GM18858 (cell line): ENCODE results near the gene SLX4IP.
"Not testable (repeated sequence)": the region's sequence is repeated elsewhere in the genome, so short reads cannot be mapped to it uniquely, and the experiment has no call there.

Experiments
- ATAC-seq: cut with Tn5 transposase; IDR thresholded peaks from one replicate; pipeline ENCODE4 v1.9.1; 2021; ENCODE audit not compliant: unreplicated experiment

SLX4IP gene

DNA sequence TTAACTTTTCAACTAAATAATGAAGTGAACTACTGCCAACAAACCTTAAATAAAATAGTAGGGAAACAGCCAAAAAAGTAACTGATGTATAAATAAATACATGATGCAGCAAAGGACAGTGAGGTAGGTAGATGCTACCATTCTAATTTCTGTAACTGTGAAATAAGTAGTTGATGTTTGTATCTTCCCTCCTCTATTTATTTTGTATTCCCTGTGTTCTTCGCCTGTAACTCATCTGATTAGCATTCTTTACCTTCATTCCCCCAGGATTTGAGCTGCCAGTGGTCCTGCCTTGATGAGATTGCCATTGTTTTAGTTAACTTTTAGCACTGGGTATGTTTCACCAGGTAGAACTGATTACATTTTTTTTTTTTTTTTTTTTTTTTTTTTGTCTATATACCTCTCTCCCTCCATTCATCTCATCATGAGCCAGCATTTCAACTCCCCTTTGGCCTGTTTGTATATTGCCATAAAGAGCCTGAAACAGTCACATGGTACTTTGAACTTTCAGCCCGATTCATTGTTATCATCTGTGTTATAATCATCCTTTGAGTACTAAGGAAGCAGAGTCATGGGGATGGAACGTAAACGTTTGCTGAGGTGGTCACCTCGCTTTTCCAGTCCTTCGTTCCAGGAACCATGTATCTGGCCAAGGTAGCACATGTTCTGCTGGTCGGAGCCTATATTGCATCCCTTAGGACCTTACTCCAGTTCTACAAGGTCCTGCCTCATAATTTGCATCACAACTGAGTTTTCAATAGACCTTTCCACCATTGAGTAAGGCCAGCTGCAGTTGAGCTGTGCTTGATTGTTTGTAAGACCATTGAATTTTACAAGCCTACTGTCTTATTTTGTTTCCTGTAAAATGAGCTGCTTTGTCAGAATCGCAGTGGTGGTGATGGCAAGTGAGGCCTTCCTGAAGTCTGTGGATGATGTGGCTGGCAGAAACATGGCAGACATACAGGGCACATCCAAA is 131.1 kb downstream of the SLX4IP start:
- no peak for ATAC-seq

DNA sequence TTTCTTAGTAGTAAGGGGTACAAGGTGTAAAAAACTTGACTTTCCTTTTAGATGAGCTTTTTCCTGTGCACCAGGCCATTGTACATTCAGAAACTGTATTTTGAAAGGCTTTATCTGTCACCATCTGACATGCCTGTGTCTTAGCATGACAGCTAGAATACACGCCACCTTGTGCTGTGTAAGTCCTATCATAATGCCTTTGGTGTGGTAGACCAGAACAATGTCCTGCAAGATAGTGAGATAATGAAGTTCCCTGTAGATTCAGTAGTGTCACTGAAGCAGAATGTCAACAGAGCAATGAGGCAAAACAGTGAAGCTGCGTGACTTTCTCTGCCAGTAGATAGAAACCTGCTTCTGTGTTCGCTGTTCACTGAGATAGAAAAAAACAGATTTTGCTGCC is 132.9 kb downstream of the SLX4IP start:
- no peak for ATAC-seq

GRCh38 chr20:10571313-10571815 is 136.3 kb downstream of the SLX4IP start:
- ATAC-seq = no peak

- ATAC-seq = no peak
These were observed 137.7 kb downstream of the SLX4IP start for GRCh38 chr20:10572853-10573252.

DNA sequence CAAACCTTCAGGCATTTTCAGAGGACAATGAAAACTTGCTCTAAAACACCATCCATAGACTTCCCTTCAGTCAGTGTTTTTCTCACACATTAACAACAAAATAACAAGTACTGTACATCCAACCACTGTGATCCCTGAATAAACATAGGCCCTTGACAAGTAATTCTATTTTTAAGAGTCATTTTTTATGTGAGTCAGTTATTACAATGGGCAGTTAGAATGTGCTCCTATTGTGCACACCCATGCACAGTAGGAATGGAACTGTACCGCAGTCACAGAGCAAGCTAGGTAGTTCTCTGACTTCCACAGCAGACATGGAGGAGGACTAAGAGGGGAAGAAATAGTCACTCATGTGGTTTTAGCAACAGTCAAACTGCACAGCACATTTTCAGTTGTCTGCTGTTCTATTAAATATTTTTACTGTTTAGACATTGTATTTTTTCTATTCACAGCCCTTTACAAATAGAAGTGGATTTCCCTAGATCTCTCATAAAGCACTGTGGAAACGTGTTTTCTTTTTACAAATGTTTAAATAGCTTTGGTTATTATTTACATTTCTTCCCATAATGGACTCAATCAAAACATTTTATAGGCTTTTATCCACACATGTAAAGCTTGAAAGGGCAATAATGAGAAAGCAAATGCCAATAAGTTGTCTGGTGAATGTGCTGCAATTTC is 138.3 kb downstream of the SLX4IP start:
- no peak for ATAC-seq

GRCh38 chr20:10573951-10574339 is 138.8 kb downstream of the SLX4IP start:
- no peak for ATAC-seq

DNA sequence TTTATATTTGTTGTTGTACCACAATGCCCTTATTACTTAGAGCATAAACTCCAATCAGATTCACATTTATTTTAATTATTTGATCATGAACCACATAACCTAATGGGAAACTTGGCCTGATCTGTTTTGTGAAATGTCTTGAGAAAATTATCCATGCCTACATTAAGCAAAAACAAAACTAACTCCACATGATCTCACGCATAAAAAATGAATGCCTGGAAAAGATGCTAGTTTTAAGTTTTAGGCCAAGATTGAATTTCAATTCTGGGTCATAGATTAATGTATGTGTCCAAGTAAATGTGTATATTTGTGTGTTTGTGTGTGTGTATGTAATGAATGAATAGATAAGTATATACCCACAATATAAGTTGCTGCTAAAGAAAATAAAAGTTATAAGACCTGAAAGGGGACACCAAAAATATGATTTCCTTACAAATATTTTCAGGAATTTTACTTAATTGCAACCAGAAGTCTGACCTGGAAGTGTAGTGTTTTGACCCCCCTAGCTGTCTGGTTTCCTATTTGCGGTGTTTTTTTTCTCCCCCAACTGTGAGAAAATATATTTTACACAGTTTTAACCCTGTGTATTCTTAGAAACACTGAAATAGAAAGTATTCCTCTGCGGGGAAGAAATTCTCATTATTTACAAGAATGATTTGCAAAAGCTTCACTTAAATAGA is 141.4 kb downstream of the SLX4IP start:
- ATAC-seq = no peak

DNA sequence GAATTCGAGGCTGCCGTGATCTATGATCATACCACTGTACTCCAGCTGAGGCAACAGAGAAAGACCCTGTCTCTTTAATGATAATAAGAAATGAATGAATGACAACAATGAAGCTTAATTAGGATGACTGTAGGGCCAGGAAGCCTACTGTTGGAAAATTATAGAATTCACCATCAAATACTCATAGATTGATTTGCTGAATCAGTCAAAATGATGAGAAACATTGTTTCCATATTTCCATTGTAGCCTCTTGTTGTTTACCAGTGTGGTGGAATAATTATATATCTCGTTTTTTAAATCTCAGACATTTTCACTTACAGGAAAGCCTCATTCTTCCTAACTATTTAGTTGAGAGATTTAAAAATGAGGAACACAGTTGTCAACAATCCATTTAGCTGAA is 142.5 kb downstream of the SLX4IP start:
- ATAC-seq = no peak

DNA sequence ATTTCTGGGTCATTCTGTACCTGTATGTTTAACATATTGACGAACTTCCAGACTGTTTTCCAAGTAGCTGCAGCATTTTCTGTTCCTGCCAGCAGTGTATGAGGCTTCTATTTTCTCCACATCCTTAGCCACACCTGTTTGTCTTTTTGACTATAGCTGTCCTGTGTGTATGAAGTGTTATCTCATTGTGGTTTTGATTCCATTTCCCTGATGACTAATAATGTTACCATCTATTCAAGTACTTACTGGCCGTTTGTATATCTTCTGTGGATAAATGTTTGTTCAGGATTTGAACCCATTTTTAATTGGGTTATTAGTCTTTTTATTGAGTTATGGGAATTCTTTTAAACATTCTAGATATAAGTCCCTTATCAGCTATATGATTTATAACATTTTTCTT is 143.5 kb downstream of the SLX4IP start:
- peak; percentile 69 for ATAC-seq

DNA sequence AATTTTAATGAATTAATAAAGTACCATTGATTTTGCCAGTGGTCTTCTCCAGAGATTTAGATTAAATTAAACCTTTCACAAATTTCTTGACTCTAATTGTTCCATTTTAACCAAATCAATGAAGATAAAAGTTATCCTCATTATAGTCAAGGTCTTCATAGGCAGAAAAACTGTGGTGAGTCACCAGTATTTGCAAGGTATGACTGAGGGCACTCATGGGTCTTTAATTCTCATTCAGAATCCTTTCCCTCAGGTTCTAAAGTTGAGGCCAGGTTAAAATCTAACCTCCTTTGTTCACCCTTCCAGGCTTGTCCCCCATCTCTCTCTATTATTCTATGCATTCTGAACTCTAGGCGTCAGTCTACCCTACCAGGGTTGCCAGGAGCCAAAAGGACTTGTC is 144.8 kb downstream of the SLX4IP start:
- ATAC-seq = no peak

DNA sequence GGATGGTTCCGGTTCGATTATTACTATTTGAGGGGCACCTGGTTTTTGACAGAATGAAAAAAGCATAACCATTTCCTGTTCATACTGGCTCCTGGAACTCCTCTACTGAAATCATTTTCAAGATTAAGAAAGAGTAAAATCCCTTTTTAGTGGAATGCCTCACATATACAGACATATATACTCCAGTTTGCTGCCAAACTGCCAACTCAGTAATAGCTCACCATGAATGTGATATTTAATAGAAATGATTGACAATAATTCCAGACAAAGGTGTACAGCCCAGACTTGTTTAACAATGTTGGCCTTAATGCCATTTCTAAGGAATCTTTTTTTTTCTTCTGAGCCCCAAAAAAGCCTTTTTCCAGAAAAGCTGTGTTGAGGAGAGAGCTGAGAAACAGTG is 145.6 kb downstream of the SLX4IP start:
- no peak for ATAC-seq

- no peak for ATAC-seq
These were observed 146.7 kb downstream of the SLX4IP start for GRCh38 chr20:10581823-10582222.

GRCh38 chr20:10584371-10584770 is 149.3 kb downstream of the SLX4IP start:
- no peak for ATAC-seq

- no peak for ATAC-seq
These were observed 150.2 kb downstream of the SLX4IP start for GRCh38 chr20:10585308-10585707.

GRCh38 chr20:10586296-10586695 is 151.2 kb downstream of the SLX4IP start:
- ATAC-seq = no peak

DNA sequence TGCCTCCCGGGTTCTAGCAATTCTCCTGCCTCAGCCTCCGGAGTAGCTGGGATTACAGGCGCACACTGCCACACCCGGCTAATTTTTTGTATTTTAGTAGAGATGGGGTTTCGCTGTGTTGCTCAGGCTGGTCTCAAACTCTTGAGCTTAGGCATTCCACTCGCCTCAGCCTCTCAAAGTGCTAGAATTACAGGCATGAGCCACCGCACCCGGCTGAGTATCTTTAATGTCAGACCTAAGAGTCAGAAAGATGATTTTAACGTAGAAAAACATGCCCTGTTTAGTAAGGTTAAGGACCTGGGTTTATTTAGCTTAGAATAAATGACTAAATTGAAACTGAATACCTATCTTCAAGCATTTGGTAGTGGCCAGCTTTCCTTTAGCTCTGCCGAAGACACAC is 155.3 kb downstream of the SLX4IP start:
- ATAC-seq = not testable (repeated sequence)

- no peak for ATAC-seq
These were observed 156.0 kb downstream of the SLX4IP start for GRCh38 chr20:10590950-10591671.

GRCh38 chr20:10591946-10592521 is 156.9 kb downstream of the SLX4IP start:
- ATAC-seq = no peak

- ATAC-seq = no peak
These were observed 159.3 kb downstream of the SLX4IP start for GRCh38 chr20:10594296-10594868.

GRCh38 chr20:10595266-10595665 is 160.2 kb downstream of the SLX4IP start:
- ATAC-seq = no peak
